Caco-2 (cell line): ENCODE results near the gene NPW. TPM values are rescaled to one million over a fixed set of nuclear protein-coding genes. Genes with fewer than 3 reads are reported as not detected.

Experiments used
- BruUV-seq: library from RNA; stranded (reverse); fragments of 400-500 nt; replicated peaks from 2 replicates; lab custom pipeline; 2021; lab: Mats Ljungman, UMichigan
- CTCF ChIA-PET: fragments of 300-600 bp; sonication (Branson Sonifier 250); formaldehyde crosslinking; loops from one replicate; lab custom pipeline; 2022; ENCODE audit warnings: antibody characterized with exemption; lab: Charles Lee
- POLR2A ChIA-PET: fragments of 300-600 bp; sonication (Branson Sonifier 250); formaldehyde crosslinking; loops from one replicate; lab custom pipeline; 2022; ENCODE audit warnings: antibody characterized with exemption; lab: Charles Lee
- DNase-seq, 2 experiments: peaks; one replicate each; pipeline versions ENCODE4 v3.0.0 to v3.0.0-alpha.2; 2020 to 2022
- H3K27me3 ChIP-seq: replicated peaks from 2 replicates; pipeline ENCODE4 v1.6.0; 2011; ENCODE audit warnings: low read length; ENCODE audit not compliant: control insufficient read depth, insufficient read depth
- H3K36me3 ChIP-seq: 2 replicates; pipeline ENCODE4 v1.5.1; 2011; ENCODE audit warnings: low read length; ENCODE audit not compliant: control insufficient read depth, insufficient read depth
- H3K4me1 ChIP-seq: fragments of 250-450 bp; sonication (Bioruptor Pico); 2 replicates; pipeline ENCODE4 v1.5.1; 2020; ENCODE audit warnings: mild to moderate bottlenecking
- H3K4me3 ChIP-seq: 2 replicates; pipeline ENCODE4 v1.5.1; 2011; ENCODE audit warnings: low read depth, mild to moderate bottlenecking, control low read depth, low read length
- H3K9me3 ChIP-seq: fragments of 250-450 bp; sonication (Bioruptor Pico); 2 replicates; pipeline ENCODE4 v1.5.1; 2020; ENCODE audit warnings: mild to moderate bottlenecking, moderate library complexity
- H3K27ac Mint-ChIP-seq: one replicate; pipeline ENCODE4 v1.8.0; 2022; ENCODE audit warnings: mixed read lengths; ENCODE audit not compliant: unreplicated experiment
- H3K27me3 Mint-ChIP-seq: one replicate; pipeline ENCODE4 v1.8.0; 2022; ENCODE audit warnings: mixed read lengths; ENCODE audit not compliant: insufficient read depth, unreplicated experiment
- H3K36me3 Mint-ChIP-seq: one replicate; pipeline ENCODE4 v1.8.0; 2022; ENCODE audit warnings: mild to moderate bottlenecking, mixed read lengths; ENCODE audit not compliant: insufficient read depth, unreplicated experiment
- H3K4me1 Mint-ChIP-seq: one replicate; pipeline ENCODE4 v1.8.0; 2022; ENCODE audit warnings: low read depth, mixed read lengths; ENCODE audit not compliant: unreplicated experiment
- H3K4me3 Mint-ChIP-seq: one replicate; pipeline ENCODE4 v1.8.0; 2022; ENCODE audit warnings: mild to moderate bottlenecking, moderate library complexity, mixed read lengths; ENCODE audit not compliant: unreplicated experiment
- H3K9me3 Mint-ChIP-seq: one replicate; pipeline ENCODE4 v1.8.0; 2022; ENCODE audit warnings: mixed read lengths; ENCODE audit not compliant: unreplicated experiment
- intact Hi-C: fragments of 100-400 bp; cut with micrococcal nuclease; formaldehyde crosslinking; loops from one replicate; pipeline ENCODE4 v1.10.0; 2022; ENCODE audit not compliant: unreplicated experiment
- total RNA-seq: library from RNA; stranded (reverse); gene quantifications from 2 replicates; pipeline ENCODE4 v1.2.3, GENCODE V29; 2022
- TF ChIP-seq, protein P1 (sequence below), 2 experiments: fragments of 200-600 bp in 1 of 2; IDR thresholded peaks; 1 replicate in 1 of 2; 2 replicates in 1 of 2; pipeline versions ENCODE4 v1.5.1 to v1.8.0; 2011 to 2022; ENCODE audit warnings: antibody characterized with exemption in 1 of 2, control low read depth in 1 of 2, inconsistent platforms in 1 of 2, low read depth in 1 of 2, low read length in 1 of 2, mild to moderate bottlenecking in 1 of 2, moderate library complexity in 1 of 2; ENCODE audit not compliant: insufficient read depth in 1 of 2, severe bottlenecking in 1 of 2, unreplicated experiment in 1 of 2

The NPW gene
- total RNA-seq, 1 experiment from 2014 or later, result 6.1 TPM

DNA sequence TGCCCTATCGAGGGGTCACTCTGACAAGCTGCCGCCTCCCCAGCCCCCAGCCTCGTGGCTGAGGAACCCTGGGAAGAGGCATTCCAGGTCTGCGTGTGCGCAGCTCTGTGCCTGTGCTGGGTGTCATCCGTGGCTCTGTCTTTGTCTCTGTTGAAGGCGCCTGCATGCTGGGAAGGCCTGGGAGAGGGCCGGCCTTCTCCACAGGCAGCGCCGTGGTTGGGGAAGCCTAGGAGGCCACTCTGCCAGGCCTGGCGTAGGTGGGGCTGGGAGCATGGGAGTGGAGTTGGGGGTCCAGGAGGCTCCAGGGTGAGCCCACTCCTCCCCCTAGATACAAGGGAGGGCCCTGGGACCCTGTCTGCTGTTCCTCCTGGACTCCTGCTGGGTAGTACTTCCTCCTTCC, 10.5 kb downstream of the NPW start:
- H3K27me3 Mint-ChIP-seq, result no peaks in the 10 kb centered on the region
- H3K27ac Mint-ChIP-seq, result no peak overlapping the region
- Histone ChIP-seq H3K36me3 (no peaks in the 10 kb centered on the region; the same call in 1 of the 2 replicates), H3K4me1 (peaks cover 16% of the 10 kb centered on the region), H3K9me3 (no peaks in the 10 kb centered on the region), H3K27me3 (no peaks in the 10 kb centered on the region), H3K4me3 (no peak overlapping the region)
- no peaks in the 10 kb centered on the region for H3K9me3 Mint-ChIP-seq
- no peaks in the 10 kb centered on the region for H3K36me3 Mint-ChIP-seq
- no peaks in the 10 kb centered on the region for H3K4me1 Mint-ChIP-seq
- intact Hi-C loops, result no loop called here
- CTCF ChIA-PET, result no interaction called here
- no peak overlapping the region for H3K4me3 Mint-ChIP-seq
- POLR2A ChIA-PET, result no interaction called here
- DNase-seq, result no peak
- no TSS peak for BruUV-seq
- TF ChIP-seq, protein P1, sequence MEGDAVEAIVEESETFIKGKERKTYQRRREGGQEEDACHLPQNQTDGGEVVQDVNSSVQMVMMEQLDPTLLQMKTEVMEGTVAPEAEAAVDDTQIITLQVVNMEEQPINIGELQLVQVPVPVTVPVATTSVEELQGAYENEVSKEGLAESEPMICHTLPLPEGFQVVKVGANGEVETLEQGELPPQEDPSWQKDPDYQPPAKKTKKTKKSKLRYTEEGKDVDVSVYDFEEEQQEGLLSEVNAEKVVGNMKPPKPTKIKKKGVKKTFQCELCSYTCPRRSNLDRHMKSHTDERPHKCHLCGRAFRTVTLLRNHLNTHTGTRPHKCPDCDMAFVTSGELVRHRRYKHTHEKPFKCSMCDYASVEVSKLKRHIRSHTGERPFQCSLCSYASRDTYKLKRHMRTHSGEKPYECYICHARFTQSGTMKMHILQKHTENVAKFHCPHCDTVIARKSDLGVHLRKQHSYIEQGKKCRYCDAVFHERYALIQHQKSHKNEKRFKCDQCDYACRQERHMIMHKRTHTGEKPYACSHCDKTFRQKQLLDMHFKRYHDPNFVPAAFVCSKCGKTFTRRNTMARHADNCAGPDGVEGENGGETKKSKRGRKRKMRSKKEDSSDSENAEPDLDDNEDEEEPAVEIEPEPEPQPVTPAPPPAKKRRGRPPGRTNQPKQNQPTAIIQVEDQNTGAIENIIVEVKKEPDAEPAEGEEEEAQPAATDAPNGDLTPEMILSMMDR (IDR thresholded peaks at IDR 0.05; ENCODE audit: insufficient read depth in 1 of 2, low read depth in 1 of 2, low read length in 1 of 2, severe bottlenecking in 1 of 2, unreplicated experiment in 1 of 2), result no peak

DNA sequence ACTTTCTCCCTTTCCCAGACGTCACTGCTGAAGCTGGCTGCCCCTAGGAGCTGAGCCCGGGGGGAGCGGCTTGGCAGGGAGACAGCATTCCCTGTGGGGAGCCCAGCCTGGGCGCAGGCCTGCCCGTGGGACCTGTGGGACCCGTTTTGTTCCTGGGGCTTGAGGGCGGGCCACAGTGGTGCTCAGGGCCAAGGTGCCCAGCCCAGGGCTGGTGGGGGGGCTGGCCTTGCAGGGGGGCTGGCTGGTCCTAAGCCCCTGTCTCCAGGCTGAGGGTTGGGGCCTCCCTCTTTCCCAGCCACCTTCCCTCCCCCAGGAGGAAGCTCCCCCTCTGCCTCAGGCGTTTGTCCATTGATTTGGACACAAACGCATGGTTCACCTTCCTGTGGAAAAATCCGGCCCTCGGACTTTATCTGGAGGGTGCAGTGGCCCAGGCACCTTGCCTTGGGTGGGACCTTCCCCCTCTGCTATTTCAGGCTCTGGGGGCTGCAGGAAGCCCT, 11.5 kb downstream of the NPW start:
- intact Hi-C loops, result no loop called here
- no peak for DNase-seq
- no peaks in the 10 kb centered on the region; the same call in 1 of the 2 replicates for H3K36me3 ChIP-seq
- Mint-ChIP-seq H3K4me1 (no peaks in the 10 kb centered on the region), H3K4me3 (no peak overlapping the region), H3K36me3 (no peaks in the 10 kb centered on the region), H3K9me3 (no peaks in the 10 kb centered on the region), H3K27me3 (no peaks in the 10 kb centered on the region), H3K27ac (no peak overlapping the region)
- H3K4me1 ChIP-seq, result peaks cover 27% of the 10 kb centered on the region
- CTCF ChIA-PET, result interaction anchor here (0.7 kb wide), 1 partner anchor 91 kb away, joined by 4 read pairs; no protein-coding TSS in a partner anchor
- TF ChIP-seq, protein P1 (IDR thresholded peaks at IDR 0.05; ENCODE audit: insufficient read depth in 1 of 2, low read depth in 1 of 2, low read length in 1 of 2, severe bottlenecking in 1 of 2, unreplicated experiment in 1 of 2), result no peak
- H3K4me3 ChIP-seq, result no peak overlapping the region
- H3K9me3 ChIP-seq, result no peaks in the 10 kb centered on the region
- no peaks in the 10 kb centered on the region for H3K27me3 ChIP-seq
- POLR2A ChIA-PET, result no interaction called here
- no TSS peak for BruUV-seq

DNA sequence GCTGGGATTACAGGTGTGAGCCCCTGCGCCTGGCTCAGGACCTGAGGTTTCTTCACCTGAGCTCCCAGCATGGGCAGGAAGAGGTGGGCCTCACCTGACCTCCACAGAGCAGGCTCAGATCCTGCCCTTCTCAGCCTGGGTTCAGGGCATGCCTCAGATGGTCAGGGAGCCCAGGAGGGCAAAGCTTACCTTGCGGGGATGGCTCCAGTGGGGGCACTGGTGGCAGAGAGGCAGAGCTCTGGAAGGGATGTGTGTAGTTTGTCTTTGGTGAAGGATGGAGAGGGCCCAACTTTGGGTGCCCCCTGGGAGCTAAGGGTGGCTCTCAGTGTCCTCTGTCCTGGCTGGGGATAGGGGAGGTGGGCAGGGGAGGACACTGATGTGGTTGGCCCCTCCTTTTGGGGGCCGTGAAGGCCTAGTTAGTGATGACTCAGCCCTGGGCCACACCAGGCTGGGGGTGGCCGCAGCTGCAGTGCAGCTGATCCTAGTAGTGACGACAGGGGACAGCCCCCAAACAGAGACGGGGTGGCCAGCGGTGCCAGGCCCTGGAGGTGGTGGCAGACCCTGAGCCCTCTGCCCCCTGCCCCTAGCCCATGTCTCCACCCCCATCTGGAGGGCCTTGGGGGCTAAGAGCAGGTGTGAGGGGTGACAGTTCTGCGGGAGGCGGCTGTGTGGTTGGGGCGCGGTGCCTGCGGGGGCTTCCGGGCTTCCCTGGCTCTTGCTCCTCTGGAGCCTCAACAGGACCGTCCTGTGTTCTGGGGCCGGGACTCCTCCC, 12.9 kb downstream of the NPW start:
- Mint-ChIP-seq H3K27ac (no peak overlapping the region), H3K27me3 (no peaks in the 10 kb centered on the region), H3K9me3 (no peaks in the 10 kb centered on the region), H3K36me3 (no peaks in the 10 kb centered on the region), H3K4me3 (no peak overlapping the region), H3K4me1 (no peaks in the 10 kb centered on the region)
- no peaks in the 10 kb centered on the region; the same call in 1 of the 2 replicates for H3K36me3 ChIP-seq
- POLR2A ChIA-PET, result no interaction called here
- CTCF ChIA-PET, result no interaction called here
- TF ChIP-seq, protein P1 (IDR thresholded peaks at IDR 0.05; ENCODE audit: insufficient read depth in 1 of 2, low read depth in 1 of 2, low read length in 1 of 2, severe bottlenecking in 1 of 2, unreplicated experiment in 1 of 2), result no peak
- intact Hi-C loops, result no loop called here
- H3K4me1 ChIP-seq, result peaks cover 29% of the 10 kb centered on the region
- H3K27me3 ChIP-seq, result no peaks in the 10 kb centered on the region
- no peak overlapping the region for H3K4me3 ChIP-seq
- H3K9me3 ChIP-seq, result no peaks in the 10 kb centered on the region
- BruUV-seq, result no TSS peak
- DNase-seq, result no peak
